NCI-H748 treated with DMSO at 0.1 percent for 48 hours (cell line): ENCODE data around the gene AFF1.
"Not testable (repeated sequence)": the region's sequence is repeated elsewhere in the genome, so short reads cannot be mapped to it uniquely, and the experiment has no call there.

Experiments
- DNase-seq: peaks from one replicate; lab custom pipeline; 2025; lab: John Stamatoyannopoulos, UW

The AFF1 gene

GRCh38 chr4:86980230-86980629 lies 45.4 kb downstream of the AFF1 start:
- no peak for DNase-seq

GRCh38 chr4:86981789-86982188 lies 47.0 kb downstream of the AFF1 start:
- no peak for DNase-seq

GRCh38 chr4:86985852-86986251 lies 51.0 kb downstream of the AFF1 start:
- DNase-seq, result not testable (repeated sequence)

- DNase-seq, result not testable (repeated sequence)
Measured at GRCh38 chr4:86989658-86990057, 54.8 kb downstream of the AFF1 start.

GRCh38 chr4:86990510-86990909 lies 55.7 kb downstream of the AFF1 start:
- no peak for DNase-seq

- no peak for DNase-seq
Measured at GRCh38 chr4:86991994-86992393, 57.2 kb downstream of the AFF1 start.

GRCh38 chr4:86993909-86994681 lies 59.3 kb downstream of the AFF1 start:
- no peak for DNase-seq

- DNase-seq, result no peak
Measured at GRCh38 chr4:86994686-86995085, 59.9 kb downstream of the AFF1 start.

- DNase-seq, result not testable (repeated sequence)
Measured at GRCh38 chr4:86996510-86996909, 61.7 kb downstream of the AFF1 start.

GRCh38 chr4:86999136-86999643 lies 64.4 kb downstream of the AFF1 start:
- no peak for DNase-seq

GRCh38 chr4:87002682-87003043 lies 67.9 kb downstream of the AFF1 start:
- DNase-seq, result no peak

- DNase-seq, result no peak
Measured at GRCh38 chr4:87003266-87003665, 68.5 kb downstream of the AFF1 start.

GRCh38 chr4:87005369-87005689 lies 70.5 kb downstream of the AFF1 start:
- DNase-seq, result no peak

- DNase-seq, result peak; percentile 36
Measured at GRCh38 chr4:87005690-87006425, 71.0 kb downstream of the AFF1 start.

- DNase-seq, result no peak
Measured at GRCh38 chr4:87006426-87006675, 71.5 kb downstream of the AFF1 start.

GRCh38 chr4:87006676-87007527 lies 72.1 kb downstream of the AFF1 start:
- DNase-seq, result peak; percentile 77

- peak; percentile 68 for DNase-seq
Measured at GRCh38 chr4:87007528-87008446, 73.0 kb downstream of the AFF1 start.

- DNase-seq, result no peak
Measured at GRCh38 chr4:87009095-87009648, 74.4 kb downstream of the AFF1 start.

GRCh38 chr4:87010192-87010591 lies 75.4 kb downstream of the AFF1 start:
- DNase-seq, result no peak

- no peak for DNase-seq
Measured at GRCh38 chr4:87011340-87012034, 76.7 kb downstream of the AFF1 start.
